ENCODE data around the gene TBC1D17.

Gene TBC1D17

GRCh38 chr19:49890349-49891311 lies 13.1 kb downstream of the TBC1D17 start:
- peak in 2 of 51 donors; percentile 5 to 32 for DNase-seq

GRCh38 chr19:49891393-49891792 lies 13.9 kb downstream of the TBC1D17 start:
- no peak for DNase-seq

- DNase-seq: no peak
Observed at GRCh38 chr19:49892716-49893115, 15.2 kb downstream of the TBC1D17 start.

- no peak for DNase-seq
Observed at GRCh38 chr19:49894011-49894664, 16.6 kb downstream of the TBC1D17 start.

GRCh38 chr19:49894879-49895565 lies 17.5 kb downstream of the TBC1D17 start:
- DNase-seq: no peak

GRCh38 chr19:49895566-49896297 lies 18.2 kb downstream of the TBC1D17 start:
- DNase-seq: no peak

GRCh38 chr19:49896863-49897621 lies 19.5 kb downstream of the TBC1D17 start, which contains the start of gene IL4I1:
TSS of gene IL4I1 (minus strand) at chr19:49896887. CDS start at chr19:49896160, 727 bp downstream.
- DNase-seq: peak in 6 of 51 donors; percentile 1 to 33 (median 14)

- DNase-seq: no peak
Observed at GRCh38 chr19:49904136-49904535, 26.6 kb downstream of the TBC1D17 start.

GRCh38 chr19:49906879-49907564 lies 29.5 kb downstream of the TBC1D17 start:
- DNase-seq: peak in 13 of 51 donors; percentile 9 to 65 (median 31)

GRCh38 chr19:49907745-49908446 lies 30.4 kb downstream of the TBC1D17 start:
- no peak for DNase-seq

- no peak for DNase-seq
Observed at GRCh38 chr19:49908480-49909420, 31.2 kb downstream of the TBC1D17 start.

GRCh38 chr19:49910179-49910578 lies 32.7 kb downstream of the TBC1D17 start:
- no peak for DNase-seq

GRCh38 chr19:49911381-49912145 lies 34.1 kb downstream of the TBC1D17 start:
- peak in 5 of 51 donors; percentile 10 to 32 (median 15) for DNase-seq

GRCh38 chr19:49912965-49913685 lies 35.6 kb downstream of the TBC1D17 start:
- peak in 2 of 51 donors; percentile 20 to 25 for DNase-seq

- no peak for DNase-seq
Observed at GRCh38 chr19:49913720-49914119, 36.2 kb downstream of the TBC1D17 start.

- DNase-seq: no peak
Observed at GRCh38 chr19:49915271-49915670, 37.8 kb downstream of the TBC1D17 start.
